Thymus (tissue), 11 donors: ENCODE results near the gene CBLB. TPM values are rescaled to one million over a fixed set of nuclear protein-coding genes. Genes with fewer than 3 reads are reported as not detected.
"Not testable (repeated sequence)": the region's sequence is repeated elsewhere in the genome, so short reads cannot be mapped to it uniquely, and the experiment has no call there.

Experiments
- DNase-seq, 9 donors: peaks; one replicate each; pipeline ENCODE4 v3.0.0-alpha.2; 2013; ENCODE audit warnings: low spot score in 9 of 9, low read depth in 6 of 9, missing footprints in 1 of 9
- H3K27ac ChIP-seq, 2 donors: one replicate each; pipeline ENCODE4 v1.5.1; 2013; ENCODE audit warnings: control low read depth in 1 of 2, low read depth in 1 of 2, low read length in 1 of 2, mild to moderate bottlenecking in 1 of 2, moderate library complexity in 1 of 2
- H3K27me3 ChIP-seq, 2 donors: one replicate each; pipeline ENCODE4 v1.5.1; 2013; ENCODE audit warnings: low read length in 1 of 2; ENCODE audit not compliant: control insufficient read depth in 2 of 2, insufficient read depth in 1 of 2
- H3K36me3 ChIP-seq, 2 donors: one replicate each; pipeline ENCODE4 v1.5.1; 2013; ENCODE audit warnings: low read length in 1 of 2, mild to moderate bottlenecking in 1 of 2, moderate library complexity in 1 of 2; ENCODE audit not compliant: control insufficient read depth in 2 of 2, insufficient read depth in 2 of 2
- H3K4me1 ChIP-seq, 2 donors: one replicate each; pipeline ENCODE4 v1.5.1; 2013; ENCODE audit warnings: low read length in 2 of 2; ENCODE audit not compliant: control insufficient read depth in 2 of 2, insufficient read depth in 2 of 2
- H3K4me3 ChIP-seq, 2 donors: one replicate each; pipeline ENCODE4 v1.5.1; 2013; ENCODE audit warnings: low read length in 2 of 2, control low read depth in 1 of 2, mild to moderate bottlenecking in 1 of 2
- H3K9me3 ChIP-seq, 2 donors: one replicate each; pipeline ENCODE4 v1.5.1; 2013; ENCODE audit warnings: low read length in 1 of 2, mild to moderate bottlenecking in 1 of 2; ENCODE audit not compliant: control insufficient read depth in 2 of 2, insufficient read depth in 1 of 2
- WGBS: extraction: QIAGEN DNeasy Blood & Tissue Kit; methylation state at CpG from one replicate; pipeline ENCODE4 v1.1.7; 2013; 5-methylcytosine and 5-hydroxymethylcytosine counted together
- polyA plus RNA-seq: library from polyadenylated mRNA; stranded (reverse); fragments of 200-250 nt; gene quantifications from one replicate; pipeline ENCODE4 v1.2.3, GENCODE V29; 2013
- total RNA-seq: library from RNA; stranded (reverse); fragments of 120-200 nt; gene quantifications from one replicate; pipeline ENCODE4 v1.2.4, GENCODE V29; 2013
- donor health status: healthy.

Gene CBLB
- total and polyA plus RNA-seq, 2 donors = 9.1 to 25.0 TPM

DNA sequence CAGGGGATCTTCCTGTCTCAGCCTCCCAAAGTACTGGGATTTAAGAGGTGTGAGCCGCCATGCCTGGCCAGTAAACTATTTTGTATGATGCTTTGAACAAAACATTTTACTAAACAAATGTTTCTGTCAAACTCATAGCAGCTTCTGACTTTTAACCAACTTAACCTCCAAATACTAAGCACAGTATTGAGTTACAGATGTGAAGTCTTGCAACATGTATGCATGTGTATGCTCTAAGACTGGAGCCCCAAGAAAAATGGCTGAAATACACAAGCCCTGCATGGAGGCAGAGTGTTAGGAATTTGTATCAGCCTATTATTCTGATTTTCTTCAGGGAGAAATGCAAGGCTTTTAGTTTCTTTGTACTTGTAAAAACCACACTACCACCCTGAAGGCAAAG is 137.1 kb downstream of the CBLB start:
- no peak overlapping the region for H3K27ac ChIP-seq
- H3K4me1 ChIP-seq = no peaks in the 10 kb centered on the region
- H3K36me3 ChIP-seq = no peaks in the 10 kb centered on the region
- no peaks in the 10 kb centered on the region for H3K9me3 ChIP-seq
- DNase-seq = no peak
- 100% methylated on average over 1 of the region's 1 CpG for WGBS
- no peak overlapping the region for H3K4me3 ChIP-seq
- H3K27me3 ChIP-seq = no peaks in the 10 kb centered on the region

DNA sequence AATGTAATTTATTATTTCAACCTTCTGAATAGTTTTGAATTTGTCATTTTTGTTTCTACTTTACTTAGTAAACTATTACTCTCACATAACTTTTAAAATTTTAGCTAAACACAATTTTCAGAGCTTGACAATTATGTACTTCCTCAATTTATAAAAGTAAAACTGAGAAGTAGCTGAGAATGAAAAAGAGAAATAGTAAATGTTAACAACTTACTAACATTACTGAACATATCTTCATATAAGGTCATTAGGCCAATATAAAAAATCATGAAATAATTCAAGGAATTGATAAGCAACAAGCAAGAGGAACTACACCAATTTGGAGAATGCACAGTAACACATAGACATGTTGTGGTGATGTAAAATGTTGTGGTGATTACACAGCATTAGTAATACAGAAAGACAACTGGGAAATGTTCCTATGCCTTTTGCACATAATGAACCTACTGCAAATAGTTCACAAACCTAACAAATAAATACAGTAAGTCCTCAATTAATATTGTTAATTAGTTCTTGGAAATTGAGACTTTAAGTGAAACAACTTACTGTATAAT is 137.9 kb downstream of the CBLB start:
- DNase-seq = no peak
- Histone ChIP-seq H3K4me3 (no peak overlapping the region), H3K27me3 (no peaks in the 10 kb centered on the region), H3K9me3 (no peaks in the 10 kb centered on the region), H3K4me1 (no peaks in the 10 kb centered on the region), H3K27ac (no peak overlapping the region), H3K36me3 (no peaks in the 10 kb centered on the region)

DNA sequence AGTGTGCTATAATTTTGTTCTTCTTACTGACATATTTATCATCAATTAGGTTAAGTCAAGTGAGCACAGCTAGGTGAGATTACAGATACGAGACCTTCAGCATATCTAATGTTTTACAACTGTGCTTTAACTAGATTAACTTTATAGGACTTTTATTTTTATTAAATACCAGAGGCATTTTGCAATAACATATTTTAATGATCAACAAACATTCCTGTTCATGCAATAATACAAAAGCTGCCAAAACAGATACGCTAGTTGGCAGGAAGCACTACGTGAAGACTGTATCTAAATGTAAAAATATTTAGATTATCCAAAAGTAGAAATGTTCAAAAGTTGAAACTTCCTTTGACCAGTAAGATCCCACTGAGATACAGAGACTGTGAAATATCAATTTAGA is 139.1 kb downstream of the CBLB start:
- WGBS = 97% methylated on average over 3 of the region's 3 CpGs
- no peak overlapping the region for H3K4me3 ChIP-seq
- no peak for DNase-seq
- no peaks in the 10 kb centered on the region for H3K27me3 ChIP-seq
- H3K27ac ChIP-seq = no peak overlapping the region
- no peaks in the 10 kb centered on the region for H3K36me3 ChIP-seq
- H3K4me1 ChIP-seq = no peaks in the 10 kb centered on the region
- no peaks in the 10 kb centered on the region for H3K9me3 ChIP-seq

DNA sequence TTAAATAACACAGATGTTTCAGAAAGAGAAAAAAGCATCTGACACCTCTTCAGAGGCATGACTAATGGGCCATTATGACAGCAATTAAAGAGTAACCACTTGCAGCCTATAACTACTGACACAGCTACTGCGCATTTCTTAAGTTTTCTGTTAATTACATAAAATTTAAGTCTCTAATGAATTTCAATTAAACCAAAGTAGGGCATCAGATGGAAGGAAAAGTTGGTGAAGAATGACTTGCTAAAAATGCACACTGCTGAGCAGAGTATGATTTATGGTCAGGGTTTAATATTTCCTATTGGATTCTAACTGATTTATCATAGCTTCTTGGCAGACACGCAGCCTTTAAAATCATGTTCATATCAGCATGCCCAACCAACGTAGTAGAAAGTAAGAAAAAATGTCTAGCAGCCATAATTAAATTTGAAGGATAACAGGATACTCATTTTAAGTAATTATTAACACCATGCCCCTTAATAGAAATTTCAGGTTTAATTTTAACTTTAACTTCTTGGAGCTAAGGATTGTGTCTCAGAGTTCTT is 140.0 kb downstream of the CBLB start:
- H3K27me3 ChIP-seq = no peaks in the 10 kb centered on the region
- no peak overlapping the region for H3K27ac ChIP-seq
- no peaks in the 10 kb centered on the region for H3K36me3 ChIP-seq
- 92% methylated on average over 3 of the region's 3 CpGs for WGBS
- H3K4me3 ChIP-seq = no peak overlapping the region
- no peaks in the 10 kb centered on the region for H3K9me3 ChIP-seq
- H3K4me1 ChIP-seq = no peaks in the 10 kb centered on the region
- DNase-seq = no peak

DNA sequence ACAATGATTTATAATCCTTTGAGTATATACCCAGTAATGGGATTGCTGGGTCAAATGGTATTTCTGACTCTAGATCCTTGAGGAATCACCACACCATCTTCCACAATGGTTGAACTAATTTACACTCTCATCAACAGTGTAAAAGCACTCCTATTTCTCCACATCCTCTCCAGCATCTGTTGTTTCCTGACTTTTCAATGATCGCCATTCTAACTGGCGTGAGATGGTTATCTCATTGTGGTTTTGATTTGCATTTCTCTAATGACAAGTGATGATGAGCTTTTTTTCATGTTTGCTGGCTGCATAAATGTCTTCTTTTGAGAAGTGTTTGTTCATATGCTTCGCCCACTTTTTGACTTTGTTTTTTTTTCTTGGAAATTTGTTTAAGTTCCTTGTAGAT is 141.8 kb downstream of the CBLB start:
- H3K9me3 ChIP-seq, H3K4me1 ChIP-seq, H3K27me3 ChIP-seq, DNase-seq, H3K27ac ChIP-seq, H3K36me3 ChIP-seq, H3K4me3 ChIP-seq: not testable (repeated sequence)
- 98% methylated on average over 3 of the region's 3 CpGs for WGBS

DNA sequence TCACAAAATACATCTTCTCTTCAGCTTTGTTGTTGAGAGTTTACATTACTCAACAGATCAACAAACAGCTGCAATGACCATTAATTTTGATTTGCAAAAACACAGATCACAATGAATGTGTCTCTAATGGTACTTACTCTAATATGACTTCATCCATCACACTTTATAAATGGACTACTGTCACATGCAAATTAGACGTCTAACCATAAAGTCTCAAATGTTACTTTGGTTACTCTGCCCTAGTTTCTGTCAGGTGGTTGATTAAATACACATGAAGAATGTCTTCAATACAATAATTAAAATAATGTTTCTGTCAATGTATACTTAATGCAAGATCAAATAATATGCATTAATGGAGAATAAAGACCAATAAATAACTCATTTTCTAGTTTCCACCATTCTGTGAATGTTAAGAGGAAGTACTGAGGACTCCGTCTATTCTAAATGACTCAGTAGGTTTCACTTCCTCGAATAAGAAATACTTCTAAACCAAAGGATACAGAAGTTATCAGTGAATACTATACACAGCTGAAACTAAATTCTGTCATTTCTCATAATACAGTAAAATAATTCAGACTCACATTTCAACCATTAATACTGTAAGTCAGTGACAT is 145.8 kb downstream of the CBLB start:
- Histone ChIP-seq H3K27me3 (no peaks in the 10 kb centered on the region), H3K36me3 (peaks cover 0 to 5% of the 10 kb centered on the region in 2 donors), H3K4me3 (no peak overlapping the region), H3K4me1 (no peaks in the 10 kb centered on the region), H3K9me3 (no peaks in the 10 kb centered on the region), H3K27ac (no peak overlapping the region)
- WGBS = 53% methylated on average over 3 of the region's 3 CpGs
- peak in 1 of 9 donors; percentile 21 for DNase-seq

DNA sequence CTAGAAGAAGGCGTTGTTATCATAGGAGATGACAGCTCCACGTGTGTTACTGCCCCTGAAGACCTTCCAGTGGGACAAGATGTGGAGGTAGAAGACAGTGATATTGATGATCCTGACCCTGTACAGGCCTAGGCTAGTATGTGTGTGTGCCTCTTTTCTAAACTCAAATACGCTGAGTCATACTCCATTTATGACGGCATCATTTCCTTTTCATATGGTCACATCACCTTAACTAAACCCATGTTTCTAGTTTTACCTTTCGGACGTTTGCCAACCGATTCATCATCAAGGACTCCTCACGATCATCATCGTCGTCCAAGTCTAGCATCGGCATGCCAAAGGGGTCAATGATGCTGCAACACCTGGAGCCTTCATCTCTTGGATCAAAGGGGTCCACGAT is 149.0 kb downstream of the CBLB start:
- Histone ChIP-seq H3K36me3 (peaks cover 0 to 5% of the 10 kb centered on the region in 2 donors), H3K4me3 (no peak overlapping the region)

DNA sequence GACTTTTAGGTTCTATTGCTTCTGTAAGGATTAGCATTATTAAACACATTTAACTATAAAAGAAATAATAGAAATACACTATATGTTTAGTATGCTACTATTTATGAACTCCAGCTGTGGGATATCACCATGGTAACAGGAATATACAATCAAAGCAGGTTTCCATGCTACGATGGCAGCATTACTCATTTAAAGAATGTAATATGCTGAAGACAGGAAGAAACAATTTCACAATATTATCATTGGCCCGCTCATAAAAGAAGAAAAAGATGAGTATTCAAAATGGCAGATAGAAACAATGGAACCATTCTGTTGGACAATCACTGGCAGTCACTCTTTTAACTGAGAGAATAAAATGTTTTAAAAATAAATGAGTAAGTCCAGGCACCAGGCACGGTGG is 153.4 kb downstream of the CBLB start:
- no peak for DNase-seq
- Histone ChIP-seq H3K4me3 (no peak overlapping the region), H3K9me3 (no peaks in the 10 kb centered on the region), H3K27ac (no peak overlapping the region), H3K36me3 (peaks cover 0 to 5% of the 10 kb centered on the region in 2 donors), H3K27me3 (no peaks in the 10 kb centered on the region), H3K4me1 (no peaks in the 10 kb centered on the region)
- WGBS = 94% methylated on average over 3 of the region's 3 CpGs

More for the DNA sequence above, 149.0 kb downstream of the CBLB start:
- Histone ChIP-seq H3K9me3 (no peaks in the 10 kb centered on the region), H3K4me1 (no peaks in the 10 kb centered on the region), H3K27ac (no peak overlapping the region), H3K27me3 (no peaks in the 10 kb centered on the region)
- no peak for DNase-seq
- 90% methylated on average over 12 of the region's 12 CpGs for WGBS

DNA sequence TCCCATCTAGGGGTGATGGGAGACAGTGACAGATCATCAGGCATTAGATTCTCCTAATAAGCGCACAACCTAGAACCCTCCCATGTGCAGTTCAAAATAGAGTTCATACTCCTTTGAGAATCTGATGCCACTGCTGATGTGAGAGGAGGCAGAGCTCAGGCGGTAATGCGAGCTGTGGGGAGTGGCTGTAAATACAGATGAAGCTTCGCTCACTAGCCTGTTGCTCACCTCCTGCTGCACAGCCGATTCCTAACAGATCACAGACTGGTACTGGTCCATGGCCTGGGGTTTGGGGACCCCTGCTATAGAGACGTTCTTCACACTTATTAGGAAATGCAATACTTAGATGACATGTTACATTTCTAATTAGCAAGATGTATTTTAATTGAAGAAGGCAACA is 154.4 kb downstream of the CBLB start:
- Histone ChIP-seq H3K4me3 (no peak overlapping the region), H3K36me3 (no peaks in the 10 kb centered on the region), H3K9me3 (no peaks in the 10 kb centered on the region), H3K4me1 (no peaks in the 10 kb centered on the region), H3K27ac (no peak overlapping the region), H3K27me3 (no peaks in the 10 kb centered on the region)
- 98% methylated on average over 6 of the region's 6 CpGs for WGBS
- no peak for DNase-seq
